Retinal pigment epithelial cell (primary cell): ENCODE data around the gene CASP3.

Experiments used
- DNase-seq: peaks from one replicate; pipeline ENCODE4 v3.0.0-alpha.2; 2010; ENCODE audit warnings: low read depth
- H3K4me3 ChIP-seq: 2 replicates; pipeline ENCODE4 v1.5.1; 2011; ENCODE audit warnings: mild to moderate bottlenecking, low read length, control low read depth, moderate library complexity
- CTCF ChIP-seq: conservative IDR thresholded peaks from 2 replicates; pipeline ENCODE4 v1.5.1; 2011; ENCODE audit warnings: low read depth, low read length, control low read depth, inconsistent platforms

CASP3 gene

DNA sequence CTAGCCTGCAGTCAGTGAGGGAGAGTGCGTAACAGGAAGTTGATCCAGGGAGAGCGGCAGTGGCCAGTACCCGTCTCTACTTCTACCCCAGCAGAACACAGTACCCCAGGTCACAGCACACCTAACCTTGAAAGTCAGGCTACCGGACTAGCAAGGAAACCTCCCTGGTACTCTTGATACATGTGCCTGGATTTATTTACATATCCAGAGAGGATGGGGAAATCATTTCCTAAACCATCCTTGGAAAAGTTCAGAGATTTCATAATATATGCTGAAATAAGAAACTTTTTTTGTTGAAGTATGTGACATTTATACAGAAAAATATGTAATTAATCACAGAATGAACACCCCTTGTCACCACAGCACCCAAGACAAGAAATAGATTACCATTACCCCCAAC lies 24.8 kb upstream of the CASP3 start:
- TF ChIP-seq CTCF: no peak
- no peak overlapping the region for H3K4me3 ChIP-seq
- no peak for DNase-seq

- H3K4me3 ChIP-seq: no peak overlapping the region
- no peak for DNase-seq
- no peak for TF ChIP-seq CTCF
Observed at GRCh38 chr4:184672741-184673140, 23.5 kb upstream of the CASP3 start.

DNA sequence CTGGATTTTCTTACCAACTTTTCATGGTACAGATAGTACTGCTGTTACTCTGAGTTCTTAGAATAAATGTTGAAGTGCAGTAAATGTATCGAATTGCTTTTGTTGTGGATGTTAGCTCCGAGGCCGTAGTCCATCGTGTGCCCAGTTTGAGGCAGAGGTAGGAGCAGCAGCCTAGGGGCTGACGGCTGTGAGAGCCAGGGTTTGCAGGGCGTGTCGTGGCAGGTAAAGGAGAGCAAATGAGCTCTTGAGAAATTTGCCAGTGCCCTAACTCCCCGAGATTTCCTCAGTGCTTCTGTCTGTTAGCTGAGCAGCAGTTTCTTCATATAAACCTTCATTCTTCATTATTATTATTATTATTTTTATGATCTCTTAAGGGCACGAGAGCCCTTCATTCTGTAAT lies 21.9 kb upstream of the CASP3 start:
- DNase-seq: no peak
- H3K4me3 ChIP-seq: no peak overlapping the region
- TF ChIP-seq CTCF: no peak

GRCh38 chr4:184669251-184669650 lies 20.0 kb upstream of the CASP3 start:
- DNase-seq: no peak
- no peak for TF ChIP-seq CTCF

DNA sequence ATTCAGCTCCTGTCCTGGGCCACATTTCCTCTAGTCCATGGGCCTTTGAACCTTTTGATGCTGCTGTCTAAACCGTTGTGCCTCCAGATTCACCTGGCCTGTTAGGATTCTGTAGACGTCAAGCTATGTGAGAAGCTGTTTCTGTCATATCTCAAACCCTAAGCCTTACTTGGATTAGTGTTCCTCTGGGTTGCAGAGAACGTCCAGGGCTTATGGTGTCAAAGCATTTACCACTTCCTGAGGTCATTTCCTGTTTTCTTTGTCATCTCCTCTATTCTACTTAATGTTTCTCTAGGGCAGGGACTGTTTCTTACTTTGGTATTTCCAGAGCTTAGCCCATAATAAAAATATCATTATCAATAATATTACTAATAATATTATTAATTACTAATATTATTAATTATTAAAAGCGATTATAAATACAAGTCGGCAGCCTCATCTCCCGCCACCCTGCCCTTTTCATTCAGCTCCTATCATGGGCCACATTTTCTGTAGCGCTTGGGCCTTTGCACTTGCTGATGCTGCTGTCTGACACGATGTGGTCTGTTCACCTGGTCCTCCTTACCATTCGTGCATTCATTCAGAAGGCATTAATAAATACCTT lies 19.4 kb upstream of the CASP3 start:
- no peak for DNase-seq
- TF ChIP-seq CTCF: no peak
- H3K4me3 ChIP-seq: no peak overlapping the region

More at GRCh38 chr4:184669251-184669650, 20.0 kb upstream of the CASP3 start:
- H3K4me3 ChIP-seq: no peak overlapping the region

GRCh38 chr4:184668096-184668495 lies 18.8 kb upstream of the CASP3 start:
- H3K4me3 ChIP-seq: no peak overlapping the region
- no peak for TF ChIP-seq CTCF
- DNase-seq: no peak

GRCh38 chr4:184666670-184667069 lies 17.4 kb upstream of the CASP3 start:
- no peak overlapping the region for H3K4me3 ChIP-seq
- no peak for TF ChIP-seq CTCF
- DNase-seq: no peak
